Fibroblast of the conjunctiva (primary cell): ENCODE results near the gene KAZN.

ENCODE experiments used
- DNase-seq: peaks from one replicate; pipeline ENCODE4 v3.0.0-alpha.2; 2010; ENCODE audit warnings: low read depth

Gene KAZN

GRCh38 chr1:14914351-14914988, 316.0 kb downstream of the KAZN start:
- no peak for DNase-seq

- no peak for DNase-seq
Measured at GRCh38 chr1:14915356-14916054, 317.0 kb downstream of the KAZN start.

DNA sequence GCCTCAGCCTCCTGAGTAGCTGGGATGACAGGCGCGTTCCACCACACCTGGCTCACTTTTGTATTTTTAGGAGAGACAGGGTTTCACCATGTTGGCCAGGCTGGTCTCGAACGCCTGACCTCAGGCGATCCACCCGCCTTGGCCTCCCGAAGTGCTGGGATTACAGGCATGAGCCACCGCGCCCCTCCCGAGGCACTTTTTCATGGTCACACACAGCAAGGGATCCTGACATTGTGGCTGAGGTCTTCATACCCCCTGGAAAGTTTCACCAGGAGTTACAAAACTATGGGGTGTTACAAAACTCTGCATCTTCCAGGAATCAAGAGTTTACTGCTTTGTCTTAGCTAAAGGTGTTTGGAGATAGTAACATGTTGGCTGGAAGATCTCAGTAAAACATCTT, 320.8 kb downstream of the KAZN start:
- DNase-seq = no peak

GRCh38 chr1:14919751-14920150, 321.3 kb downstream of the KAZN start:
- no peak for DNase-seq

- no peak for DNase-seq
Measured at GRCh38 chr1:14921057-14921456, 322.6 kb downstream of the KAZN start.

DNA sequence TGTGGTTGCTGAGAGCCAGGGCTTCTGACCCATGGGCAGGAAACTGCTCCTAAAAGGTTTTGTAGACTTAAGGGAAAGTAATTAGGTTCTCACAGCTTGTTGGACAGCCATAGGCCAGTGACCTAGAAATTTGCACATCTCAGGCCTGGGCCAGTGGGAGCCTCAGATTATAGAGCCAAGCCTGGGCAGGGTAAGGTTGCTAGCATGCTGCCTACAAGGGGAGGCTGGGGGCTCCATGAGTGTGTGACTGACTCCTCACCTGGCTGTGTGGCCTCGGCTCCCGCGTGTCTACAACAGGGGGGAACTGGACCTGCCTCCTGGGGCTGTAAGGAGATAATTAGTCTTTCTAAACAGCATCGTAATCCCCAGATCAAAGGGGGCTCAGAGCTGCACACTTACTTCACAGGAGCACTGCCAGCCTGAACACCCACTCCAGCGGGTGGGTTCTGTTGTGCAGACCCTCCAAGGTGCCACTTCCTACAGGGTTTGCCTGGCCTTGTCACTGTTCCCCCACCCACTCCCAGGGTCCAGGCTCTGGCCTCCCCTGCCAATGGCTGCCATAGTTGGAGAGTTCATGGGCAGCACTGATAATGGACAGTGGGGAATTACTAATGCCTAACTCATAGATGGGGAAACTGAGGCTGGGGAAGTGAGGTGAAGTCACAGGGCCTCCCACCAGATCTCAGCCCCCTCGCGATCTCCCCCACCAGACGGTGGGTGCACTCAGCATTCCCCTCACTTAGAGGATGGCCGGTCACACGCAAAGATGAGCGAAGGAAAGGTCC, 324.6 kb downstream of the KAZN start:
- no peak for DNase-seq

DNA sequence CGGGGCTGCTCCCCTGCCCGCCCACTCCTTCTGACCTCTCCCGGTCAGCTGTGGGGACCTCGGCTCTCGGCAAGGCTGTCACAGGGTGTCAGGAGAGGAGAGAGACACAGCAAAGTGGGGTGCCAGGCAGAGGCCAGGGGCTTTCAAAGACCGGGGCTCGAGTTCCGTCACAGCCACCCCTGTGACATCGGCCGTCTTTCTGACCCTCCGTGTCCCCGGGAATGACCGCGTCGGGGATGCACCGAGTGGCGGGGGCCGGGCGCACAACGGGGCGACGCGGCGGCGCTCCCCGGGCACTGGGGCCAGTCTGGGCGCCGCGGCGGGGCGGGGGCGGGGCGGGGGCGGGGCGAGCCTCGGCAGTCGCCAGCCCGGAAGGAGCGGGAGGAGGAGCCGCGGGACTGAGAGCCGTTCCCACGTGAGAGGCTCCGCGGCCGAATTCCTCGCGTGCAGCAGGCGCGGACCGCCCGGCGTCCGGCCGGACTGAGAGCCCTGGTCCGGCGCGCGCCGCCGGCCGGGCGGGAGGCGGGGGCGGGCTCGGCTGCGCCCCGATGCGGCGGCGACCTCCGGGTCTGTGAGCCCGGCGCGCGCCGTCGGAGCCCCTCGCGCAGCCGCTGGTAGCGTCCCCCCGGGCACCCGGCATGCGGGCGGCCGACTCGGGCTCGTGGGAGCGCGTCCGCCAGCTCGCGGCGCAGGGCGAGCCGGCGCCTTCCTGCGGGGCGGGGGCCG, 325.4 kb downstream of the KAZN start:
- DNase-seq = no peak

DNA sequence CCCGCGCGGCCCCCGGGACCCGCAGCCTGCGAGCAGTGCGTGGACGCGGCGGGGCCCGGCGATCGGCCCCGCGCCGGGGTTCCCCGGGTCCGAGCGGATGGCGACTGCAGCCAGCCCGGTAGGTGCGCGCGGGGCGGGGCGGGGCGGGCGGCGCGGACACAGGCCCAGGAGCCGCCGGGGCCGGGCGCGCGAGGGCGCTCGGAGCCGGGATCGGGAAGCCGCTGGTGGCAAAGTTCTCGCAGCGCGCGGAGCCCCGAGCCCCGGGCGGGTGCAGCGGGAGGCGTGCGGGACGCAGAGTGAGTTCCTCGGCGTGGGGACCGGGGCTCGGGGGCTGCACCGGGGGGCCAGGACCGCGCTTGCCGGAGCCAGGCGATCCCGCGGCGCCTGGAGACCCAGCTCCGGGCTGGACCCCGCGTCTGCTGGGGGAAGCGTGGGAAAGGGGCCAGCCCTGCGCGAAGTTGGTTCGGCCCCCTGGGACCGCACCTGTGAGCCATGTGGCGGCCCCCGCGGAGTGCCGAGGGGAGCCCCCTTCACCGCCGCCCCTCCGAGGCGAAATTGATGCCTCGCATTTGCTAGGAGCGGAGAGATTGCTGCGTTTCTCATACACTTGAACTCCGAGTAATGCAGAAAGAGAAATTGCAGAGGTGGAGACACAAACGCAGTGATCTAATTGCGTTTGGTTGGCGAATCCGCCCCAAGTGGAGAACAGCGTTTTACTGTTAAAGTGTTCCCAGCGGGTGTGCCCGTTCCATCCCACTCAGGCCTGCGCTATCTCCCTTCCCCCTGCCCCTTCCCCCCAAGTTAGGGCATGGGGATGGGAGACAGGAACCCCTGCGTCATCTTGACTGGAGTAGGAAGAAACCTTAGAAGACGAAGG, 326.2 kb downstream of the KAZN start:
- DNase-seq = no peak

DNA sequence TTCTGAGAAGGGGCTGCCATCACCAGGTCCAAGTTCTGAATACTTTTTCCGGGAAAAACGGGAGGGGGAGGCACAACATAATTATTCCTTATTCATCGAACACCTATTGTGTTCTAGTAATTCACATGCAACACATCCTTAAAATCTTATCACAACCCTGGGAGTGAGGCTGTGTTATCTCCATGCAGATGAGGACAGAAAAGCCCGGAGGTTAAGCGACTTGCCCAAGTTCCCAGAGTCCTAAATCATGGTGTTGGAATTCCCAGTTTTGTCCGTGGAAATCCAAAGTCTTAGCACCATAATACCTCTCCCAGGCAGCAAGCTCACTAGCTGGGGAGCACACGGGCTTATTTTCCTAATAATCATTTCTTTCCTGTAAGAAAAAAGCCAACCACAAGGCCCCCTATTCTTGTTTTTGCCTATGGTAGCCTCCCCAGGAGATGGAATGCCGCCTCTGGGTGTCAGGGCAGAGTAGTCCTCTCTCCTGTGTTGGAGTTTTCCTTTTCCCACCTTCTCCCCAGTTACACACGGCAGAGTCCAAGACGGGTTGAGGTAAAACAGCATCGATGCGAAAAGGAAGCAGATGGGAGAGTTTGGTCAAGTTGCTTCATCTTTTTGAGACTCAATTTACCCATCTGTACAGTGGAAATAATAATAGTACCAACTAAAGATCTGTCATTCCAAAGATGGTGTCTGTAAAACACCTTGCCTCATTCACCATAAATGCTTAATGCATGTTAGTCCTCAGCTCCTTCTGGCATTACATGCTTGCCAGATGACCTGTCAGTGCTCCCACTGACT, 327.1 kb downstream of the KAZN start:
- DNase-seq = no peak

DNA sequence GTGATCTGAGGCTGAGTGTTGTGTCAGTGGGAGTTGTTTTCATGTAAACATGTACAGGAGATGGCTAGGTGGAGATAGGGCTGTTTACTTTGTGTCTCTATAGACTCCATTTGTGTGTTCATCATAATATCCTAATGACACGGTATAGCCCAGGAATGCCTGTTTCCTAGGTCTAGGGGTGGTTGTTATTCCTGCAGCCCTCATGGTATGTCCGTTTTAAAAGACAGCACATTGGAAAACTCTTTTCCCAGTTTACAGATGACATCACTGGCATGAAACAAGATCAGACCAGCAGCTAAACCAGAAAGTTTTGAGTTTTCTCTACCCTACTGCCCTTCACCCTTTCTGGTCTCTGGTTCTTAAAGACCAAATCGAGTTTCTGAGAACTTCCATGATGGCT, 327.7 kb downstream of the KAZN start:
- DNase-seq = no peak

GRCh38 chr1:14926818-14927575, 328.5 kb downstream of the KAZN start:
- no peak for DNase-seq

DNA sequence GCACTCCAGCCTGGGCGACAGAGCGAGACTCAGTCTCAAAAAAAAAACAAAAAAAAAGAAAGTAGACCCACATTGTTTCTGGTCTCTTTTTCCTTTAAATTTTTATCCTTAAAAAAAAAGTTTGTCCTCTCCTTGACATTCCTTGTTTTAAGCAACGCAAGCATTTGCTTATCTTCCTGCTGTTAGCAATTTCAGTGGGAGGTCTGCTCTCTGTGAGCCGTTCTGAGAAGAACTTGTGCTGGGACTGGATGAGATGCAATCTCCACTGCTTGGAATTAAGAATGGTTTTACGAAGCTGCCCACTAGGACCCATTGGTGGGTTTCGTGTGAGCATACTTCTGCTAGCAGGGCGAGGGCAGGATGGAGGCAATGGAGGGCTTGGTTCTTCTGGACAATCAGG, 329.9 kb downstream of the KAZN start:
- DNase-seq = no peak

DNA sequence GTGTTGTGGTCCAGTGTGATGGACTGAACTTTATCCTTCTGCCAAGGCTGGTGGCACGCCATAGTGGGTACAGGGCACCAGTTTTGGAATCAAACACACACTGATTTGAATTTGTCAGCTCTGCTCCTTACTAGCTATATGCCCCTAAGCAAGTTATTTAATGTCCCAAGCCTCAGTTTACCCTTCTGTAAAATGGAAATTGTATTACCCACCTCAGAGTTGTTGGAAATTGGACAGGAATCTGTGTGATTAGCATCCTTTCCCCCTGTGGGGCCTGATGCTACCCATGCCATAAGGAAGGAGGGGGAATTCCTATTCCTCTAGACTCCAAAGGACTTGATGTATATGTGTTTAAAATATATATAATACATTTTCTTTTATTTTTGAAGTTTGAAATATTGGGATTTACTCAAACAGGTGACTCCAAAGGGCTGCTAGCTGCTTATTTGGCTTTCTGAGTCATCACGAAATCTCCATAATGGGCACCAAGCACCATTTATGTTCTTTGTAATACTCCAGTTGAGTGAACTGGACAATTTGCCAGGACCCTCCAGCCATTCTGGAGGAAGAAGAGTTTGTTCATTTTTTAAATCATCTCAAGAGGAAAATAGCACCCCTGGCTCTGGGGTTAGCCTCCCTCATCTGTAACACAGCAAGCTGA, 330.5 kb downstream of the KAZN start:
- no peak for DNase-seq

DNA sequence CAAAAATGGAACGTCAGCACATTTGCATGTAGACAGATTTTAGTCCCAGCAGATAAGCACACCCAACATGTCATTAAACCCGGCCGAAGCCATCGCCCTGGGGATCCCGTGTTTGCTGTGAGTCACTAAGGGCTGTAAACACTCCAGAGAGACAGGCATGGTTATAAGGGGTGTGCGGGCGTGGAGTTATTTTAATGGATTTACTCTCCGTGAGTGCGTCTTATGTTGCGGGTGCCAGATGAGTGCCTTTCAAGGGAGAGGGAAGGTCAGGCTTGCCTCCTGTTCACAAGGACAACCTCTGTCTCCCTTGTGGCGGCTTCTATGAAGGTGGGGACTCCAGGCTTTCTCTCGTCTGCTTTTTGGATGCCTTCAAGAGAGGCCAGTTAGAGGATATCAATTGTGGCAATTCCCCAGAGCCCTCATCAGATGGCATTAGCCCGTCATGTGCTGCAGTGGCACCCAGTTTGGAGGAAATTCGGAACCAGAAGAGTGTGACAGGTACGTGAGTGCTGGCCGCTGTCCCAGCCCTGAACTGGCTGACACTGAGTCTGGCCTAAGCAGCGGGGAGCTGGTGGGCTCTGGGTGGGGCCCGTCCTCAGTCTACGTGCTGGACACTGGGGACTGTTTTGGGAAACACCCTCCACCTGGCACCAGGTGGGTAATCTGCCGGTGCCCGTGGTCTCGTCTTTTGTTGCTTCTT, 331.2 kb downstream of the KAZN start:
- no peak for DNase-seq

GRCh38 chr1:14930247-14930965, 331.9 kb downstream of the KAZN start:
- no peak for DNase-seq

DNA sequence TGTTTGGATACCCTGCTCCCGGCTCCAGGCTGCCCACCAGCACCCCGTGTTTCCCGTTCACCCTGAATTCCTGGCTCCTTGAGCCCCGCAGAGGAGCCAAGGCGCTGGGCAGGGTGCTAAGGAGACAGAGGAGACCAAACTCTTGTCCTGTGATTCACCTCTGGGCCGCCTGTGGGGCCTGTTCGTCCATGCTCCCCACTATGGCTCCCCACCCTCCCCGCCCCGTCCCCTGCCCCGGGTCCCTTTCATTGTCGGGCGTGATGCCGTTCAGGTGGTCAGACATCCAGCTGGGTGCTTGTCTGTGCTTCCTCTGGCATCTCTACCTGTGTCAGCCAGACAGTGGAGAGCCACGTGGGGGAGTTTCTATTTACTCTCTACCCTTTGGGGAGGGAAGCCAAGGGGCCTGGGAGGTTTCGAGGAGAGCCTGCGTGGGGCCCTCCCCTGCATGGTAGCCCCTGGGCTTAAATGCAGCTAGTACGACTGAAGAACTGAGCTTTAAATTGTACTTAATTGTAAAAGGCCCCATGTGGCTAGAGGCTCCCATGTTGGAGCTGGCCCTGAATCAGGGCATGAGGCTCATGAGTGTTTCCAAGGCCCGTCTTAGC, 333.7 kb downstream of the KAZN start:
- DNase-seq = no peak

GRCh38 chr1:14934867-14935266, 336.4 kb downstream of the KAZN start:
- DNase-seq = no peak

GRCh38 chr1:14936815-14937214, 338.3 kb downstream of the KAZN start:
- no peak for DNase-seq
